ENCODE measurements around the gene ADGRD1.

DNA sequence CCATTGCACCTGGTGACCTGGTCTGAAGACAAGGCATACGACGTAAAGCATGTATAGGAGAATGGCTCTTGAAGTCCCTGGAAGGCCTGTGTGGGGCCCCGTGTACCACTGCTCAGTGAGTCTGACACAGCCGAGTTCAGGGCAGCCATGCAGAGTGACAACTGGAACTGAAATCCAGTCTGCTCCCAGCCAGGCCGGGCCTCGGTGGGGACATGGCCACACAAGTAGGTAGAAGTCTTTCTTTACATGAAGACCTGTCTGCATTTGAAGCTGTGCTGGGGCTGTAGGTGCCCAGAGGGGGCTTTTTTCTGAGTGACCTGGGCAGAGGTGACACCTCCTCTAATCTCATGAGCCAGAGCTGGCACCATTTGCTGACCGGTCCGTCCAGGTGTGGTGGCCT is 35.7 kb downstream of the ADGRD1 start:
- TF ChIP-seq EP300 (IDR thresholded peaks at IDR 0.05) = no peak
- no peak for TF ChIP-seq POLR2A (IDR thresholded peaks at IDR 0.05; ENCODE audit: low read depth)
- TF ChIP-seq, protein P1, sequence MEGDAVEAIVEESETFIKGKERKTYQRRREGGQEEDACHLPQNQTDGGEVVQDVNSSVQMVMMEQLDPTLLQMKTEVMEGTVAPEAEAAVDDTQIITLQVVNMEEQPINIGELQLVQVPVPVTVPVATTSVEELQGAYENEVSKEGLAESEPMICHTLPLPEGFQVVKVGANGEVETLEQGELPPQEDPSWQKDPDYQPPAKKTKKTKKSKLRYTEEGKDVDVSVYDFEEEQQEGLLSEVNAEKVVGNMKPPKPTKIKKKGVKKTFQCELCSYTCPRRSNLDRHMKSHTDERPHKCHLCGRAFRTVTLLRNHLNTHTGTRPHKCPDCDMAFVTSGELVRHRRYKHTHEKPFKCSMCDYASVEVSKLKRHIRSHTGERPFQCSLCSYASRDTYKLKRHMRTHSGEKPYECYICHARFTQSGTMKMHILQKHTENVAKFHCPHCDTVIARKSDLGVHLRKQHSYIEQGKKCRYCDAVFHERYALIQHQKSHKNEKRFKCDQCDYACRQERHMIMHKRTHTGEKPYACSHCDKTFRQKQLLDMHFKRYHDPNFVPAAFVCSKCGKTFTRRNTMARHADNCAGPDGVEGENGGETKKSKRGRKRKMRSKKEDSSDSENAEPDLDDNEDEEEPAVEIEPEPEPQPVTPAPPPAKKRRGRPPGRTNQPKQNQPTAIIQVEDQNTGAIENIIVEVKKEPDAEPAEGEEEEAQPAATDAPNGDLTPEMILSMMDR (IDR thresholded peaks at IDR 0.05) = no peak
- TF ChIP-seq POLR2AphosphoS5 (IDR thresholded peaks at IDR 0.05) = no peak

All from esophagus muscularis mucosa (tissue), 4 donors.